Liver (tissue), 9 donors: Measurements from ENCODE around the gene MANSC1. TPM values are rescaled to one million over a fixed set of nuclear protein-coding genes. Genes with fewer than 3 reads are reported as not detected.

Experiments
- DNase-seq: peaks from one replicate; pipeline ENCODE4 v3.0.0-alpha.2; 2017; ENCODE audit warnings: low spot score
- H3K27ac ChIP-seq, 2 donors: one replicate each; pipeline ENCODE4 v1.7.0; 2013; ENCODE audit warnings: inconsistent platforms in 2 of 2, low read length in 2 of 2, control low read depth in 1 of 2, low read depth in 1 of 2, mild to moderate bottlenecking in 1 of 2
- H3K27me3 ChIP-seq, 4 donors: one replicate each; pipeline versions ENCODE4 v1.6.1 to v1.7.0; 2013; ENCODE audit warnings: low read length in 3 of 4, inconsistent platforms in 1 of 4, mild to moderate bottlenecking in 1 of 4, moderate library complexity in 1 of 4; ENCODE audit not compliant: control insufficient read depth in 4 of 4, insufficient read depth in 4 of 4
- H3K36me3 ChIP-seq, 4 donors: one replicate each; pipeline versions ENCODE4 v1.6.1 to v1.7.0; 2013; ENCODE audit warnings: low read length in 3 of 4, mild to moderate bottlenecking in 3 of 4, low read depth in 1 of 4, moderate library complexity in 1 of 4; ENCODE audit not compliant: control insufficient read depth in 4 of 4, insufficient read depth in 3 of 4
- H3K4me1 ChIP-seq, 4 donors: one replicate each; pipeline versions ENCODE4 v1.6.1 to v1.7.0; 2013; ENCODE audit warnings: low read length in 3 of 4, mild to moderate bottlenecking in 3 of 4, moderate library complexity in 1 of 4; ENCODE audit not compliant: control insufficient read depth in 4 of 4, insufficient read depth in 4 of 4
- H3K4me3 ChIP-seq, 3 donors: one replicate each; pipeline versions ENCODE4 v1.6.1 to v1.7.0; 2013; ENCODE audit warnings: low read length in 3 of 3, control low read depth in 1 of 3, low read depth in 1 of 3, mild to moderate bottlenecking in 1 of 3
- H3K9ac ChIP-seq, 2 donors: one replicate each; pipeline ENCODE4 v1.7.0; 2013; ENCODE audit warnings: low read length in 2 of 2, mild to moderate bottlenecking in 2 of 2, moderate library complexity in 2 of 2, control low read depth in 1 of 2, low read depth in 1 of 2
- H3K9me3 ChIP-seq, 4 donors: one replicate each; pipeline versions ENCODE4 v1.6.1 to v1.7.0; 2013; ENCODE audit warnings: low read length in 3 of 4; ENCODE audit not compliant: control insufficient read depth in 4 of 4
- FOXA1 ChIP-seq: IDR thresholded peaks from 2 replicates; pipeline ENCODE4 v1.6.1; 2016; ENCODE audit warnings: antibody characterized with exemption
- FOXA2 ChIP-seq: IDR thresholded peaks from 2 replicates; pipeline ENCODE4 v1.6.1; 2016; ENCODE audit warnings: antibody characterized with exemption
- HNF4A ChIP-seq, 2 donors: conservative IDR thresholded peaks; 2 replicates each; pipeline ENCODE4 v1.6.1; 2016; ENCODE audit warnings: antibody characterized with exemption in 2 of 2, mild to moderate bottlenecking in 2 of 2
- HNF4G ChIP-seq: IDR thresholded peaks from 2 replicates; pipeline ENCODE4 v1.6.1; 2016; ENCODE audit warnings: antibody characterized with exemption
- JUND ChIP-seq, 2 donors: IDR thresholded peaks; 2 replicates each; pipeline ENCODE4 v1.6.1; 2016; ENCODE audit warnings: antibody characterized with exemption in 2 of 2
- NR2F2 ChIP-seq: IDR thresholded peaks from 2 replicates; pipeline ENCODE4 v1.6.1; 2016; ENCODE audit warnings: antibody characterized with exemption
- RAD21 ChIP-seq, 2 donors: IDR thresholded peaks; 2 replicates each; pipeline ENCODE4 v1.6.1; 2016; ENCODE audit warnings: antibody characterized with exemption in 2 of 2, mild to moderate bottlenecking in 2 of 2
- RXRA ChIP-seq, 2 donors: IDR thresholded peaks; 2 replicates each; pipeline ENCODE4 v1.6.1; 2017 to 2018; ENCODE audit warnings: antibody characterized with exemption in 2 of 2, mild to moderate bottlenecking in 1 of 2
- SP1 ChIP-seq: IDR thresholded peaks from 2 replicates; pipeline ENCODE4 v1.6.1; 2018; ENCODE audit warnings: antibody characterized with exemption, mild to moderate bottlenecking
- TAF1 ChIP-seq: conservative IDR thresholded peaks from 2 replicates; pipeline ENCODE4 v1.6.1; 2016; ENCODE audit warnings: antibody characterized with exemption, mild to moderate bottlenecking
- YY1 ChIP-seq: IDR thresholded peaks from 2 replicates; pipeline ENCODE4 v1.6.1; 2016; ENCODE audit warnings: antibody characterized with exemption, mild to moderate bottlenecking
- WGBS: extraction: QIAGEN DNeasy Blood & Tissue Kit; methylation state at CpG from one replicate; pipeline ENCODE4 v1.1.7; 2013; 5-methylcytosine and 5-hydroxymethylcytosine counted together
- polyA plus RNA-seq, 2 donors: library from polyadenylated mRNA; stranded (reverse) in 1 of 2; unstranded in 1 of 2; fragments of 200-250 nt in 1 of 2; fragments of >200 nt in 1 of 2; fragmentation: Nextera tagmentation in 1 of 2; extraction: Ambion mirVana in 1 of 2; gene quantifications; one replicate each; pipeline versions ENCODE4 v1.2.1 to v1.2.3, GENCODE V29; 2013 to 2015
- total RNA-seq, 2 donors: library from RNA; depleted of rRNA; stranded (reverse); fragments of >200 nt; gene quantifications; one replicate each; pipeline ENCODE4 v1.2.3, GENCODE V29; 2014
- TF ChIP-seq, protein P1 (sequence below): IDR thresholded peaks from 2 replicates; pipeline ENCODE4 v1.6.1; 2016; ENCODE audit warnings: antibody characterized with exemption
- TF ChIP-seq, protein P2 (sequence below): IDR thresholded peaks from 2 replicates; pipeline ENCODE4 v1.6.1; 2016; ENCODE audit warnings: antibody characterized with exemption
- TF ChIP-seq, protein P3 (sequence below): fragments of 150-350 bp; IDR thresholded peaks from 2 replicates; pipeline ENCODE4 v1.5.1; 2017; ENCODE audit warnings: improper control_type of control experiment, low read depth, low read length; ENCODE audit not compliant: missing input control
- TF ChIP-seq, protein P4 (sequence below): IDR thresholded peaks from 2 replicates; pipeline ENCODE4 v1.6.1; 2016; ENCODE audit warnings: antibody characterized with exemption, mild to moderate bottlenecking
- TF ChIP-seq, protein P5 (sequence below): IDR thresholded peaks from 2 replicates; pipeline ENCODE4 v1.6.1; 2016; ENCODE audit warnings: antibody characterized with exemption
- donor health status: healthy.
- donor health status: healthy.
- donor health status: healthy.
- donor health status: healthy.
- donor health status: healthy.

The MANSC1 gene
- total and polyA plus RNA-seq, 4 donors = 2.1 to 7.8 (median 4.7) TPM

GRCh38 chr12:12356467-12356895, 6.4 kb upstream of the MANSC1 start:
- Histone ChIP-seq H3K36me3 (no peaks in the 10 kb centered on the region), H3K9ac (peak overlapping the region; percentile 27 to 55), H3K9me3 (no peaks in the 10 kb centered on the region), H3K27ac (peak overlapping the region; percentile 94 to 100), H3K27me3 (no peaks in the 10 kb centered on the region), H3K4me3 (peak overlapping the region in 2 of 3 donors; percentile 72 to 77), H3K4me1 (peaks cover 0 to 19% (median 4%) of the 10 kb centered on the region in 4 donors)
- DNase-seq = no peak
- WGBS = 41% methylated on average over 5 of the region's 5 CpGs
- TF ChIP-seq, protein P1, sequence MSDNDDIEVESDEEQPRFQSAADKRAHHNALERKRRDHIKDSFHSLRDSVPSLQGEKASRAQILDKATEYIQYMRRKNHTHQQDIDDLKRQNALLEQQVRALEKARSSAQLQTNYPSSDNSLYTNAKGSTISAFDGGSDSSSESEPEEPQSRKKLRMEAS = no peak
- TF ChIP-seq, protein P2, sequence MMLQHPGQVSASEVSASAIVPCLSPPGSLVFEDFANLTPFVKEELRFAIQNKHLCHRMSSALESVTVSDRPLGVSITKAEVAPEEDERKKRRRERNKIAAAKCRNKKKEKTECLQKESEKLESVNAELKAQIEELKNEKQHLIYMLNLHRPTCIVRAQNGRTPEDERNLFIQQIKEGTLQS = no peak
- no peak for TF ChIP-seq RXRA (IDR thresholded peaks at IDR 0.05)
- no peak for TF ChIP-seq FOXA2
- TF ChIP-seq JUND (IDR thresholded peaks at IDR 0.05) = no peak
- no peak for TF ChIP-seq HNF4A (conservative IDR thresholded peaks at IDR 0.05)
- TF ChIP-seq, protein P3, sequence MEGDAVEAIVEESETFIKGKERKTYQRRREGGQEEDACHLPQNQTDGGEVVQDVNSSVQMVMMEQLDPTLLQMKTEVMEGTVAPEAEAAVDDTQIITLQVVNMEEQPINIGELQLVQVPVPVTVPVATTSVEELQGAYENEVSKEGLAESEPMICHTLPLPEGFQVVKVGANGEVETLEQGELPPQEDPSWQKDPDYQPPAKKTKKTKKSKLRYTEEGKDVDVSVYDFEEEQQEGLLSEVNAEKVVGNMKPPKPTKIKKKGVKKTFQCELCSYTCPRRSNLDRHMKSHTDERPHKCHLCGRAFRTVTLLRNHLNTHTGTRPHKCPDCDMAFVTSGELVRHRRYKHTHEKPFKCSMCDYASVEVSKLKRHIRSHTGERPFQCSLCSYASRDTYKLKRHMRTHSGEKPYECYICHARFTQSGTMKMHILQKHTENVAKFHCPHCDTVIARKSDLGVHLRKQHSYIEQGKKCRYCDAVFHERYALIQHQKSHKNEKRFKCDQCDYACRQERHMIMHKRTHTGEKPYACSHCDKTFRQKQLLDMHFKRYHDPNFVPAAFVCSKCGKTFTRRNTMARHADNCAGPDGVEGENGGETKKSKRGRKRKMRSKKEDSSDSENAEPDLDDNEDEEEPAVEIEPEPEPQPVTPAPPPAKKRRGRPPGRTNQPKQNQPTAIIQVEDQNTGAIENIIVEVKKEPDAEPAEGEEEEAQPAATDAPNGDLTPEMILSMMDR = no peak
- no peak for TF ChIP-seq YY1
- TF ChIP-seq FOXA1 = no peak
- no peak for TF ChIP-seq RAD21 (IDR thresholded peaks at IDR 0.05)
- TF ChIP-seq, protein P4, sequence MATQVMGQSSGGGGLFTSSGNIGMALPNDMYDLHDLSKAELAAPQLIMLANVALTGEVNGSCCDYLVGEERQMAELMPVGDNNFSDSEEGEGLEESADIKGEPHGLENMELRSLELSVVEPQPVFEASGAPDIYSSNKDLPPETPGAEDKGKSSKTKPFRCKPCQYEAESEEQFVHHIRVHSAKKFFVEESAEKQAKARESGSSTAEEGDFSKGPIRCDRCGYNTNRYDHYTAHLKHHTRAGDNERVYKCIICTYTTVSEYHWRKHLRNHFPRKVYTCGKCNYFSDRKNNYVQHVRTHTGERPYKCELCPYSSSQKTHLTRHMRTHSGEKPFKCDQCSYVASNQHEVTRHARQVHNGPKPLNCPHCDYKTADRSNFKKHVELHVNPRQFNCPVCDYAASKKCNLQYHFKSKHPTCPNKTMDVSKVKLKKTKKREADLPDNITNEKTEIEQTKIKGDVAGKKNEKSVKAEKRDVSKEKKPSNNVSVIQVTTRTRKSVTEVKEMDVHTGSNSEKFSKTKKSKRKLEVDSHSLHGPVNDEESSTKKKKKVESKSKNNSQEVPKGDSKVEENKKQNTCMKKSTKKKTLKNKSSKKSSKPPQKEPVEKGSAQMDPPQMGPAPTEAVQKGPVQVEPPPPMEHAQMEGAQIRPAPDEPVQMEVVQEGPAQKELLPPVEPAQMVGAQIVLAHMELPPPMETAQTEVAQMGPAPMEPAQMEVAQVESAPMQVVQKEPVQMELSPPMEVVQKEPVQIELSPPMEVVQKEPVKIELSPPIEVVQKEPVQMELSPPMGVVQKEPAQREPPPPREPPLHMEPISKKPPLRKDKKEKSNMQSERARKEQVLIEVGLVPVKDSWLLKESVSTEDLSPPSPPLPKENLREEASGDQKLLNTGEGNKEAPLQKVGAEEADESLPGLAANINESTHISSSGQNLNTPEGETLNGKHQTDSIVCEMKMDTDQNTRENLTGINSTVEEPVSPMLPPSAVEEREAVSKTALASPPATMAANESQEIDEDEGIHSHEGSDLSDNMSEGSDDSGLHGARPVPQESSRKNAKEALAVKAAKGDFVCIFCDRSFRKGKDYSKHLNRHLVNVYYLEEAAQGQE = no peak
- TF ChIP-seq, protein P5, sequence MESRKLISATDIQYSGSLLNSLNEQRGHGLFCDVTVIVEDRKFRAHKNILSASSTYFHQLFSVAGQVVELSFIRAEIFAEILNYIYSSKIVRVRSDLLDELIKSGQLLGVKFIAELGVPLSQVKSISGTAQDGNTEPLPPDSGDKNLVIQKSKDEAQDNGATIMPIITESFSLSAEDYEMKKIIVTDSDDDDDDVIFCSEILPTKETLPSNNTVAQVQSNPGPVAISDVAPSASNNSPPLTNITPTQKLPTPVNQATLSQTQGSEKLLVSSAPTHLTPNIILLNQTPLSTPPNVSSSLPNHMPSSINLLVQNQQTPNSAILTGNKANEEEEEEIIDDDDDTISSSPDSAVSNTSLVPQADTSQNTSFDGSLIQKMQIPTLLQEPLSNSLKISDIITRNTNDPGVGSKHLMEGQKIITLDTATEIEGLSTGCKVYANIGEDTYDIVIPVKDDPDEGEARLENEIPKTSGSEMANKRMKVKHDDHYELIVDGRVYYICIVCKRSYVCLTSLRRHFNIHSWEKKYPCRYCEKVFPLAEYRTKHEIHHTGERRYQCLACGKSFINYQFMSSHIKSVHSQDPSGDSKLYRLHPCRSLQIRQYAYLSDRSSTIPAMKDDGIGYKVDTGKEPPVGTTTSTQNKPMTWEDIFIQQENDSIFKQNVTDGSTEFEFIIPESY = no peak

DNA sequence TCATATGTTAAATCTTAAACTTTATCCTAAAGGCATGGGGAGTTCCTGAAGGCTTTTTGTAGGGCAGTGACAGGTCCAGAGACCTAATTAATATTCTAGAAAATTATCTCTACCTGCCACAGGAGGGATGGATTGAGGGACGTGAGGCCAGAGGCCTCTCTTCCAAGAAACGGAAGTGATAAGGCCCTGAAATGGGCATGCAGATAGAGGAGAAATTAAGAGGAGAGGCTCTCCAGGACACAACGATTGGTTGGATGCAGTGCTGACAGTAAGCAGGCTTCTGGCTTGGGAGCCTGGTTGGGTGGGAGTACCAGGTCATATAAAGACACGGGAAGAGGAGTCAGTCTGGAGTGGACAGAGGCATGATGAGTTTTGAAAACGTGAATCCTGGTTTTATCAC, 3.8 kb upstream of the MANSC1 start:
- peaks cover 4 to 40% (median 18%) of the 10 kb centered on the region in 4 donors for H3K4me1 ChIP-seq
- 73% methylated on average over 5 of the region's 5 CpGs for WGBS
- no peak overlapping the region for H3K27ac ChIP-seq
- H3K4me3 ChIP-seq = no peak overlapping the region
- H3K9me3 ChIP-seq = no peaks in the 10 kb centered on the region
- H3K36me3 ChIP-seq = no peaks in the 10 kb centered on the region
- peak; percentile 63 for DNase-seq
- H3K27me3 ChIP-seq = no peaks in the 10 kb centered on the region
- no peak overlapping the region for H3K9ac ChIP-seq
- TF ChIP-seq HNF4A (conservative IDR thresholded peaks at IDR 0.05) (no peak), NR2F2 (no peak), RXRA (IDR thresholded peaks at IDR 0.05) (no peak), SP1 (no peak), FOXA1 (no peak), TAF1 (no peak), FOXA2 (no peak), JUND (IDR thresholded peaks at IDR 0.05) (no peak), HNF4G (no peak)
- TF ChIP-seq, protein P4 = no peak
- TF ChIP-seq, protein P5 = no peak
- TF ChIP-seq, protein P2 = no peak
- TF ChIP-seq, protein P1 = no peak
